ENCODE results near the gene PLEKHG5. TPM values are rescaled to one million over a fixed set of nuclear protein-coding genes. Genes with fewer than 3 reads are reported as not detected.

Gene PLEKHG5
- total RNA-seq, 1 donor from 2014 or later, result 12.2 TPM

DNA sequence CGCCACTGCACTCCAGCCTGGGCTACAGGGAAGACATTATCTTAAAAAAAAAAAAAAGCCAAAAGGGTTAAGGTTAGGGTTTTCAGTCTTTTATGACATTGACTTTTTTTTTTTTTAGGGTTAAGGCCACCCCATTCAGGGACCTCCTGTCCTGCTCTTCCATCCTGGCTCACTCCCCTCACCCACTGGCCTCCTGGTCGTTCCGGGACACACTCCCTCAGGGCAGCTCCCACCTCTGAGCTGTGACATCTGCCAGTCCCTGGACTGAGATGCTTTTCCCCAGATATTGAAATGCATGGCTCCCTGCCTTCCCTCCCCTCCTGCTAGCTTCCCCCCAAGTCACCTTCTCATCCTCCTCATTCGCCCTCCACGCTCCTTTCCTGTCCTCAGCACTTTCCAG, 9.6 kb downstream of the PLEKHG5 start:
- ATAC-seq (no peak), DNase-seq (no peak)
- intact Hi-C loops (cut with DNase I), result loop anchor here (10.0 kb wide), 1 partner anchor 163 kb away; no protein-coding TSS in a partner anchor
- Histone ChIP-seq H3K27ac (no peak overlapping the region), H3K4me1 (peaks cover 16% of the 10 kb centered on the region), H3K4me3 (no peak overlapping the region), H3K36me3 (no peaks in the 10 kb centered on the region), H3K9me3 (no peaks in the 10 kb centered on the region), H3K27me3 (peaks cover 12% of the 10 kb centered on the region)
- TF ChIP-seq, protein P1, sequence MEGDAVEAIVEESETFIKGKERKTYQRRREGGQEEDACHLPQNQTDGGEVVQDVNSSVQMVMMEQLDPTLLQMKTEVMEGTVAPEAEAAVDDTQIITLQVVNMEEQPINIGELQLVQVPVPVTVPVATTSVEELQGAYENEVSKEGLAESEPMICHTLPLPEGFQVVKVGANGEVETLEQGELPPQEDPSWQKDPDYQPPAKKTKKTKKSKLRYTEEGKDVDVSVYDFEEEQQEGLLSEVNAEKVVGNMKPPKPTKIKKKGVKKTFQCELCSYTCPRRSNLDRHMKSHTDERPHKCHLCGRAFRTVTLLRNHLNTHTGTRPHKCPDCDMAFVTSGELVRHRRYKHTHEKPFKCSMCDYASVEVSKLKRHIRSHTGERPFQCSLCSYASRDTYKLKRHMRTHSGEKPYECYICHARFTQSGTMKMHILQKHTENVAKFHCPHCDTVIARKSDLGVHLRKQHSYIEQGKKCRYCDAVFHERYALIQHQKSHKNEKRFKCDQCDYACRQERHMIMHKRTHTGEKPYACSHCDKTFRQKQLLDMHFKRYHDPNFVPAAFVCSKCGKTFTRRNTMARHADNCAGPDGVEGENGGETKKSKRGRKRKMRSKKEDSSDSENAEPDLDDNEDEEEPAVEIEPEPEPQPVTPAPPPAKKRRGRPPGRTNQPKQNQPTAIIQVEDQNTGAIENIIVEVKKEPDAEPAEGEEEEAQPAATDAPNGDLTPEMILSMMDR (IDR thresholded peaks at IDR 0.05), result no peak

DNA sequence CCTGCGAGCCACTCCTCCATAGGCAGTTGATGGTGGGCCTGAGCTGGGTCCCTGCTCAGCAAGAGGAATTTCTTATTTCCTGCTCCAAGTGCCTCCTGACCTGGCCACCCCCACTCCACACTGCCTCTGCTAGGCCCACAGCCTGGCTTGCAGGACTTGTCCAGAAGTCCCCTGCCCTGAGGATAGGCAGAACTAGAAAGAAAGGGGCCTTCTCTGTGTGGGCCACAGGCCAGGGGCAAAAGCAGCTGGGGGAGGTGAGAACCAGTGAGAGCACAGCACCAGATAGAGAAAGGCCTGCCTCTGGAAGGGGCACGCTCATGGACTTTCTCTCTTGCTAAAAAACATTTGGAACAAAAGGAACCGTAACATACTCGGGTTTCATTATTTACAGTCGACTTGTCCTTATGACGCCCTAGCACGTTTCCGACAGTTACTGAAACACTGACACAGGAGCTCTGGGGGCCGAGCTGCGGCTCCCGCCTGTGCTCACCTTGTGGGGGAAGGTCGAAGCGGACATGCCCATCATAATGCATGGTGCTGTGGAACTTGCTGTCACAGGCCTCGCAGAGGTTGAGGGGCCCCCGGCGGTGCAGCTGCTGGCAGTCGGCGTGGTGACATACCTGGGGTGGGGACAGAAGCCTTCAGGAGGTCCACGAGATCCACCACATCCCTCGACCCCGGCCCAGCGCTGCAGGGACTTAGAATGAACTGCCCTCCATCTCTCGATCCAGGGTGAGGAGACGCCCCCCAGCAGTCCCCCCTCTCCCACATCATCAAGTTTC, 14.2 kb downstream of the PLEKHG5 start:
- H3K9me3 ChIP-seq, result no peaks in the 10 kb centered on the region
- ATAC-seq, result no peak
- no peaks in the 10 kb centered on the region for H3K27me3 ChIP-seq
- H3K36me3 ChIP-seq, result no peaks in the 10 kb centered on the region
- H3K27ac ChIP-seq, result no peak overlapping the region
- no peak for DNase-seq
- H3K4me1 ChIP-seq, result no peaks in the 10 kb centered on the region
- intact Hi-C loops (cut with DNase I), result no loop called here
- no peak overlapping the region for H3K4me3 ChIP-seq
- TF ChIP-seq, protein P1 (IDR thresholded peaks at IDR 0.05), result no peak

DNA sequence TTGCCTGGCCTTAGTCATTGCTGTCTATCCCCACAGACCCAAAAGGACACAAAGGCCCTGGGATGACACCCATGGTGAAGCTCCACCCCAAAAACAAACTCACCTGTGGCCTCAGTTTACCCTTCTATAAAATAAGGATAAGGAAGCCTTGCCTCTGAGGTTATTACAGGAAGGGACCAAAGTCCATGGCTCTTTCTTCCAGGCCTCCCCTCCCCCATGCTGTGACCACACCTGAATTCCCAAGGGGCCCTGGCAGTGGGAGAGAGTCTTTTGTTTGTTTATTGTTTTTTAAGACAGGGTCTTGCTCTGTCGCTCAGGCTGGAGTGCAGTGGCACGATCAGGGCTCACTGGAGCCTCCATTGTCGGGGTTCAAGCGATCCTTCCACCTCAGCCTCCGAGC, 15.0 kb downstream of the PLEKHG5 start:
- TF ChIP-seq, protein P1 (IDR thresholded peaks at IDR 0.05), result no peak
- no peaks in the 10 kb centered on the region for H3K36me3 ChIP-seq
- H3K9me3 ChIP-seq, result no peaks in the 10 kb centered on the region
- H3K27ac ChIP-seq, result no peak overlapping the region
- DNase-seq (no peak), ATAC-seq (no peak)
- no peak overlapping the region for H3K4me3 ChIP-seq
- no peaks in the 10 kb centered on the region for H3K4me1 ChIP-seq
- H3K27me3 ChIP-seq, result no peaks in the 10 kb centered on the region
- intact Hi-C loops (cut with DNase I), result no loop called here

DNA sequence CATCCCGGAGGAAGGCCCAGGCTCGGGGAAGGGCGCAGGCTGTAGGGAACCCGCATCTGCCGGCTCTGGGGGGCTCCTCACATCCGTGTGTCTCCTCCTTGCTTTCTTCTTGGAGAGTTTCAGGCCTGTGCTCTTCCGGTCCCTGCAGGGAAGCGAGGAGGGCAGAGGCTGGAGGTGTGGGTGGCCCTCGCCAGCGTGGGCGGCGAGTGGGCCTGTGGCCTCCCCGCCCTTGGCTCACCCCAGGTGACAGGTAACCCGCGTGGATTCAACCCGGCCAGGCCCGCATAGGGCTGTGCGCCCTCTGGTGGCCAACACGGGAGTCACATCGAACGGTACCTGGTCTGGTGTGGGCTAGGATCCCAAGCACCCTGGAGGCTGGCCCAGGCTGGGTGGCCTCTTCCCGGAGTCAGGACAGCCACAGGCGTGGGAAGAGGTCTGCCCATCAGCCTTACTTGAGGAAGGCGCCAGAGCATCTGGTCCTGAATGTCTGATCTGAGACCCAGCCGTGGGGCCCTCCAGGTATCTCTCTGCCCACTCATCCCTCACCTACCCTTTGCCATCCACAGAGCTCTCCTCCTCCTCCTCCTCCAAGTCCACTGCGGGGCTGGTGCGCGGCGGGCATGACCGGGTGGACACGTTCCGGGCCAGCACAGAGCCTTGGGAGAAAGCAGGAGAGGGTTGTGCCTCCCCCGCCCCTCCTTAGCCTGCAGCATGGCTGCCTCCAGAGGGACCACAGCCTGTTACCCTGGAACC, 15.9 kb downstream of the PLEKHG5 start:
- TF ChIP-seq, protein P1 (IDR thresholded peaks at IDR 0.05), result peak; percentile 97
- H3K9me3 ChIP-seq, result no peaks in the 10 kb centered on the region
- H3K4me1 ChIP-seq, result no peaks in the 10 kb centered on the region
- no peaks in the 10 kb centered on the region for H3K27me3 ChIP-seq
- intact Hi-C loops (cut with DNase I), result no loop called here
- ATAC-seq (peak; percentile 82), DNase-seq (peak; percentile 86)
- H3K4me3 ChIP-seq, result no peak overlapping the region
- H3K27ac ChIP-seq, result no peak overlapping the region
- no peaks in the 10 kb centered on the region for H3K36me3 ChIP-seq

DNA sequence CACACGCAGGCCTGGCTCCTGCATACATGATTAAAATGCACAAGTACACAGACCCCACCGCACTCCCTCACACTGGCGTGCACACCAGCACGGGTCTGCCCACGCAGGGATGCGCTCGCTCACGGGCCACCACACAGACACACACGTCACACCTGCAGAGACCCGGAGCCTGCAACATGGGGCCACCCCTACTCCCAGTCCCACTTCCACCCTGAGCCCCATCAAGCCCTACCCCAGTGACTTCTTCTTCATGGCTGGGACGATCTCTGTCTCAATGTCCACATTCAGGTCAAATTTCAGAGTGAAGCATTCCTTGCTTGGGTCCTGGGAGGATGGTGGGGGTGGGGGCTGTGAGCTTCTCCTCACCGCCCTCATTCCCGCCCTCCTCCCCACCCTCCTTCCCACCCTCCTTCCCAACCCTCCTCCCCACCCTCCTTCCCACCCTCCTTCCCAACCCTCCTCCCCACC, 16.6 kb downstream of the PLEKHG5 start:
- Histone ChIP-seq H3K27me3 (no peaks in the 10 kb centered on the region), H3K4me3 (no peak overlapping the region), H3K36me3 (no peaks in the 10 kb centered on the region), H3K9me3 (no peaks in the 10 kb centered on the region), H3K4me1 (no peaks in the 10 kb centered on the region), H3K27ac (no peak overlapping the region)
- TF ChIP-seq, protein P1 (IDR thresholded peaks at IDR 0.05), result no peak
- DNase-seq (no peak), ATAC-seq (no peak)
- intact Hi-C loops (cut with DNase I), result no loop called here
